HG02623 (cell line): ENCODE measurements around the gene MAPK11.

Source experiments
- ATAC-seq: cut with Tn5 transposase; IDR thresholded peaks from one replicate; pipeline ENCODE4 v1.9.1; 2021; ENCODE audit warnings: moderate library complexity; ENCODE audit not compliant: unreplicated experiment

MAPK11 gene

DNA sequence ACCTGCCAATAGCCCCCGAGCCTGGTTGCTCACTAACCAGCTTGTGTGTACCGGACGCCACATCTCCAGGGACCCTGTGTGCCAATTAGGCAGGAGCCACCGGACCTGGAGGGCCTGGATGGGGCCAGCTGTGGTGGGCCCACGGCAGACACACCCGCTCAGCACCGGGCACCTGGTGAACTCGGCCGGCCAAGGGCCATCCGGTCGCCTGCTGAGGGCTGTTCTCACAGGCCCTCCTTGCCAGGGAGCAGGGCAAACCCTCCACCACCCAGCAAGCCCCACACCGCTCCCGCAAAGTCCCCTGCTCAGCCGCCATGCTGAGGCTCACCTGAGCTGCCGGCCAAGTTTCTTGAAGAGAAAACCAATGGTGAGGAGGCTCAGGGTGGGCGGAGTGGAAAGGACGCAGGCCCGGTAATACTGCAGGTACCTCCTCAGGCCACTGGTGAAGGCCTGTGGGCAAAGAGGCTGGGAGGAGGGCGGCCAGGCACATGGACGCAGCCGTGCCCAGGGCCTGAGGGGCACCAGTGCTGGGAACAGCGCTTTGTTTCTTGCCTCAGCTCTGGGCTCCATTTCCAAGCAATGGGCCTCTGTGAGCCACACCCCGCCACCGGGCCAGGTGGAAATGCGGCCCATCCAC, 42.5 kb downstream of the MAPK11 start:
- no peak for ATAC-seq

DNA sequence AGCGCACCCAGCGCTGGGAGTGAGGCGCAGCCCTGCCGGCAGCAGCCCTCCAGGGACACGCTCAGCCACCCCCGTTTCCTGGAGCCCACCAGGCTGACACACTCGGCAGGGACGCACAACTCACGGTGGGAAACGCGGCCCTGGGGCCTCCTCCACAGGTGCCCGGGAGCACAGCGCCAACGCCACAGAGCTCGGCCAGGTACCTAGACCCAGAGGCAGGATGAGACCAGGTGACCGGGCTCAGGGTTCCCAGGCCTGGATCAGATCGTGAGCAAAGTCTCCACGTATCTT, 43.4 kb downstream of the MAPK11 start:
- ATAC-seq: no peak

GRCh38 chr22:50226063-50226874, 43.9 kb downstream of the MAPK11 start:
- no peak for ATAC-seq

- no peak for ATAC-seq
Observed at GRCh38 chr22:50225200-50225969, 44.8 kb downstream of the MAPK11 start.

DNA sequence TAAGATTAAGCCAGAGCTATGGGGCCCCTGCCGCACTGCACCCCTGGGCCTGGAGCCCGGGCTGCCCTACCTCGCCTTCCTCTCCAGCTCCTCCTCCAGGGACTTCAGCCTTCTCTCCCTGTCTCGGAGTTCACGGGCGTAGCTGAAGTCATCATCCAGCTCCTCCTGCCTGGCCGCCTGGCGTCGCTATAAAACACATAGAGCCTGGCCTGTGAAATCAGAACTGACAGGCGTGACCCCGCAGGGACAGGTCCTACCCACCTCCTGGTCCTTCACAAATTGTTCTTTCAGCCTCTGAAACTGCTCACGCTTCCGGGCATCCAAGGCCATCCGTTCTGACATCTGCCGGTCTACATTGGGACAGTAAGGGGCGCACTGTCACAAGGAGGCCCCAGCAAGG, 46.1 kb downstream of the MAPK11 start:
- ATAC-seq: no peak

DNA sequence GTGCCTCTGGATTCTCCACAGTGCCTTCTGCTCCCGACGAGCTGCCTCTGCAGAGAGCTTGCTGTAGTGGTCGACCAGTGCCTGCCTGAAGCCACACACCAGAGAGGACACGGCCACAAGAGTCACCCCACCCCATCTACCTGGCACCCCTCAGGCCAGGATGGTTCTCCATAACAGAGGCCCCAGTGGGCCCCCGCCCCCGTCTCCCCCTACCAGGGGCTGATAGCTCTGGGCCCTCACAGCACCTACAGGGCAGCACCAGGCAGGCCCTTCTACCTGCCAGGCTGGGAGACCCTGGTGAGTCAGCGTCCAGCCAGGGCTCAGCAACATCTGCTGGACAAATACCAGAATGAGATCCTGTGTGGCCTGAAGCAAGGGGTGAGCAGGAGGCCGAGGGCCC, 47.7 kb downstream of the MAPK11 start:
- ATAC-seq: no peak

DNA sequence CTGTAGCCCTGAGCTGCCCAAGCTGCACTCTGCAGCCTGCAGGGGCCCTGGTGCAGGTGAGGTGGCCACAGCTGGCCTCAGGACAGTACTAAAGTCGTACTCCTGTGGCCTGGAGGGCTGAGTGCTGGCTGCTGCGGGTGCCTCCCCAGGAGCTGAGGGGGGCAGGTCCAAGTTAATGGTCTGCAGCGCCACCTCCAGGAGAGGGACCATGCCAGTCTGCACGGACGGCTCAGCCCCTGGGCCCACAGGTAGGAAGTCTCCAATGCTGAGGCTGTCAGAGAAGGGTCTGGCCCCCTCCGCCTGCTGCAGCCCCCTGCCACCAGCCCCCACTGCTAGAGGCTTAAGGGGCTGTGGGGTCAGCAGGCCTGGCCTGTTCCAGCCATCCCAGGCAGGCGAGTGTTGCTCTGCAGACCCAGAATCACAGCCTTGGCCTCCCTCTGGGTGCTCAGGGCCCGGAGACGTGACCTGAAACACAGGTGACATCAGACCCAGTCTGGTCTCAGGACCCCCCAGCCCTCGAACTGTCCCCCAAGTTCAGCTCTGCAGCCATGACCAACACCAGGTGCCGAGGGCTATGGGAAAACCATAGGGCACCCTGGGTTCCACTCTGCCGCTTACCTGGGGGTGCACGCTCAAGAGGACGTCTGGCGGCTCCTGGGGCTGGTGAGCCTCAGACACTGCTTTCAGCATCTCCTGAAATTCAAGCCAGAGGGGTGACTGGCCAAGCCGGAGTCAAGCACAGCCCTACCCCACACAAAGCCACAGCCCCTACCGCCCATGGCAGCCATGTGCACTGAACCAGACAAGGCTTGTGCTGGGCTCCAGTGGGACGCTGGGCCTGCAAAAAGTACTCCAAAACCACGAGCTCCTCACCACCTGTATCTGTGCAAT, 48.5 kb downstream of the MAPK11 start:
- ATAC-seq: no peak

- no peak for ATAC-seq
Observed at GRCh38 chr22:50220603-50221409, 49.4 kb downstream of the MAPK11 start.

DNA sequence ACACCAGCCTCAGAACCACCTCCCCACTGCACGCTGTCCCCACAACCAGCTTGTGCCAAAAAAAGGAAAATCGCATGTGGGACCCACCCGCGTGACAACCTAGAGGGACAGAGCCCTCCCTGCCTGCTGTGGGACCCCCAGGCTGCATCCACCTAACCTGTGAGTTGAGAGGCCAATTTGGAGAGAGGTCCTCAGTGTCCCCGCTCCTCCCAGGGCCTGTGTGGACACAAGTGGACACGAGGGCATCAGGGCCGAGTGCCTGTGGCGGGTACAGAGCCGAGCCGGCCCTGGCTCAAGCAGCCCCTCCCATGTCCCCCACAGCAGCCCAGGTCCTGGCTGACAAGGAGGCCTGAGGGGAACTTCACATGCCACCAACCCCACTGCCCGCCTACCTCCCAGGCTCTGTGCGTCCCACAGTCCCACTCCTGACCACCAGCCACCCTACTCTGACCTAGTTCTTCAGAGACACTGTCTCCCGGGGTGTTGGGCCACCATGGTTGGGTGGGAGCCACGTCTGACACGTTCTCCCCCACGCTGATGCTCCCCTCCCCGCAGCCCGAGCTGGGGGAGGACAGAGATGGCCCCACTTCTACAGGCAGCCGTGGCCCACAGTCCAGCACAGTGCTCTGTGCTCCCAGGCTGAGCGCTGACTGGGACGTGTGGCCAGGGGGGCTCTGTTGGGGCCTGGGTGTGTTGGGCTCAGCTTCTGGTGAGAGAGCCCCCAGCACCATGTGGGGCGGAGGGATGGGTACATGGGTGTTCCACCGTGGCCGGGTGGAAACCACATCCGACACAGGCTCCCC, 50.2 kb downstream of the MAPK11 start:
- no peak for ATAC-seq

GRCh38 chr22:50218996-50219727, 51.0 kb downstream of the MAPK11 start:
- ATAC-seq: no peak

- no peak for ATAC-seq
Observed at GRCh38 chr22:50218153-50218995, 51.8 kb downstream of the MAPK11 start.

DNA sequence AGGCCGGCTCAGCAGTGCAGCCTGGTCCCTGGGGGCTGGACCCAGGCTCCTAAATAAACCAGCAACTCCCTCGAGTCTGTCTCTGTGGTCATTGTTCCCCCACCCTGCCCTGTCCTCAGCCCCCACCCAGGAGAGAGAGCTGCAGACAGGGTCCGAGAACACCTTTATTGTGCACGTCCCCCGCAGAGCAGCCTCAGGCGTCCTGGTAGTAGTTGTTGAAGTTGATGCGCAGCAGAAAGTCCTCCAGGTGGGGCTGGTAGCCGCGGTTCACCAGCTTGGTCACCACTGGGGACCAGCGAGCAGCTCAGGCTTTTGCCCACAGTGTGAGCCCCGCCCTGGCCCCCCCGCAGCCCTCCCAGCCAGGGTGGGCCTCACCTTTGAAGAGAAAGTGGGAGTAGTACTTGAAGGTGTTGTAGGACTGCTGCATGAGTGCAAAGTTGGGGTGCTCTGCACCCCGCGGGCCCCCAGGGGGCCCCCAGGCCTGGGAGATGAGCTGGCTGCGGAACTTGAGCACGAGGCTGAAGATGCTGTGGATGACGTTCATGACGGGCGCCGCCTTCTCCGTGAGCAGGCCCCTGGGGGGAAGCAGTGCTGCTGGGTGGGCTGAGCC, 52.5 kb downstream of the MAPK11 start:
- ATAC-seq: no peak

DNA sequence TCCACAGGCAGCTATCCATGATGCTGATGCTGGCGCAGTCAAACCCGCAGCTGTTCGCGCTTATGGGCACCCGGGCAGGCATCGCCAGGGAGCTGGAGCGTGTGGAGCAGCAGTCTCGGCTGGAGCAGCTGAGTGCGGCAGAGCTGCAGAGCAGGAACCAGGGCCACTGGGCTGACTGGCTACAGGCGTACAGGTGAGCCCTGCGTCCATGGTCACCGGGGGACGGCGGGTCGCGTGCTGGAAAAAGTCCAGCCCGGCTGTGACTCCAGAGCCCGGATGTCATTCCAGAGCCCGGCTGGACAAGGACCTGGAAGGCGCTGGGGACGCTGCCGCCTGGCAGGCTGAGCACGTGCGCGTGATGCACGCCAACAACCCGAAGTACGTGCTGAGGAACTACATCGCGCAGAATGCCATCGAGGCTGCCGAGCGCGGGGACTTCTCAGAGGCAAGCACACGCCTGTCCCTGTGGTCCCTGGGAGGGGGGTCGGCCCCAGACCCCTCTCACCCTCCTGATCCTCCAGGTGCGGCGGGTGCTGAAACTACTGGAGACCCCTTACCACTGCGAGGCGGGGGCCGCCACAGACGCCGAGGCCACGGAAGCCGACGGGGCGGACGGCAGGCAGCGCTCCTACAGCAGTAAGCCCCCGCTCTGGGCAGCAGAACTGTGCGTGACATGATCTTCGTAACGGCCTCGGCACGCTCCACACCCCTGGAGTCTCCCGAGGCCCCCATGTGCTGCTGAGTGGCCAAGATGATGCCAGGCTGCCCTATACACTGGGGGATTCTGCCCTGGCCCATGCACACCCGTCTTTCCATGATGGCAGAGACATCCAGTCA, 53.3 kb downstream of the MAPK11 start:
- ATAC-seq: no peak

- no peak for ATAC-seq
Observed at GRCh38 chr22:50216055-50216683, 54.0 kb downstream of the MAPK11 start.

DNA sequence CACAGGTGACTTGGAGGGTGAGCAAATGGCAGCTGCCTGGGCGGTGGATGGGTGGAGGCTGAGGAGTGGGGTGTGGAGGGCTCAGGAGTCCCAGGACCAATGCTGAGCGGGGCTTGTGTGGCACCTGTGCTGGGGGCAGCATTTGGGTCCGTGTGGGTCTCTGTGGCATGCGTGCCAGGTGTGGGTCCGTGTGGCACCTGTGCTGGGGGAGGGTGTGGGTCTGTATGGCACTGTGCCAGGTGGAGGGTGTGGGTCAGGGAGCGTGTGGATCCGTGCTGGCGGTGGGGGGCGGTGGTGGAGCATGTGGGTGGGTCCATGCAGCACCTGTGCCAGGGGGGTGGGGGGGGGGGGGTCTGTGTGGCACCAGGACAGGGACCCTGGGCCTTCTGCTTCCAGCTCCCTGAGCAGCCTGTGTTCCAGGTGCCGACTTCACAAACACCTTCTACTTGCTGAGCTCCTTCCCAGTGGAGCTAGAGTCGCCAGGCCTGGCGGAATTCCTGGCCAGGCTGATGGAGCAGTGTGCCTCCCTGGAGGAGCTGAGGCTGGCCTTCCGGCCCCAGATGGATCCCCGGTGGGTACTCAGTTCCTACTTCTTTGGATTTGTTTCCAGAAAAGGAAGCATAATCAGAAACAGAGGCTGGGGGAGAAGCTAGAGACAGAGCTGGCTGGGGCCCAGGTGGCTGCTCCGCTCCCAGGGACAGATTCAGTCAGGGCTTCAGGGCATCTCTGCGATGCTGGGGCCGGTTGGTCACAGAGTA, 54.7 kb downstream of the MAPK11 start:
- ATAC-seq: no peak
